Spleen (tissue), 11 donors: ENCODE results near the gene CCDC63. TPM values are rescaled to one million over a fixed set of nuclear protein-coding genes. Genes with fewer than 3 reads are reported as not detected.
A peak's percentile ranks its signal among the peaks of the same experiment; 100 is the strongest.

Source experiments
- DNase-seq: peaks from one replicate; pipeline ENCODE4 v3.0.0-alpha.2; 2020
- H3K27ac ChIP-seq, 8 donors: fragments of 200-600 bp; sonication (generic) in 7 of 8; 1 replicate in 4 of 8; 2 replicates in 4 of 8; pipeline versions ENCODE4 v1.5.0 to v1.8.0; 2016 to 2021; ENCODE audit warnings: inconsistent platforms in 4 of 8, mild to moderate bottlenecking in 4 of 8, moderate library complexity in 1 of 8
- H3K27me3 ChIP-seq, 7 donors: fragments of 200-600 bp; sonication (generic) in 6 of 7; replicated peaks in 1 of 7; 1 replicate in 4 of 7; 2 replicates in 3 of 7; pipeline versions ENCODE4 v1.5.0 to v1.8.0; 2016 to 2021; ENCODE audit warnings: inconsistent platforms in 3 of 7, mild to moderate bottlenecking in 1 of 7
- H3K36me3 ChIP-seq, 6 donors: fragments of 200-600 bp; sonication (generic) in 5 of 6; 1 replicate in 4 of 6; 2 replicates in 2 of 6; pipeline versions ENCODE4 v1.5.0 to v1.8.0; 2016 to 2021; ENCODE audit warnings: inconsistent platforms in 2 of 6
- H3K4me1 ChIP-seq, 6 donors: fragments of 200-600 bp; sonication (generic) in 5 of 6; 1 replicate in 3 of 6; 2 replicates in 3 of 6; pipeline versions ENCODE4 v1.5.0 to v1.8.0; 2016 to 2021; ENCODE audit warnings: inconsistent platforms in 3 of 6
- H3K4me3 ChIP-seq, 8 donors: fragments of 200-600 bp; sonication (generic) in 7 of 8; 1 replicate in 4 of 8; 2 replicates in 4 of 8; pipeline versions ENCODE4 v1.5.0 to v1.8.0; 2016 to 2021; ENCODE audit warnings: inconsistent platforms in 4 of 8, mild to moderate bottlenecking in 4 of 8, moderate library complexity in 2 of 8
- H3K9me3 ChIP-seq, 8 donors: fragments of 200-600 bp; sonication (generic) in 7 of 8; 1 replicate in 4 of 8; 2 replicates in 4 of 8; pipeline versions ENCODE4 v1.5.0 to v1.8.0; 2016 to 2021; ENCODE audit warnings: inconsistent platforms in 4 of 8
- CTCF ChIP-seq, 11 experiments: fragments of 200-600 bp in 7 of 11; fragments of 450-650 bp in 4 of 11; sonication (generic) in 4 of 11; IDR thresholded peaks in 8 of 11; conservative IDR thresholded peaks in 3 of 11; 1 replicate in 7 of 11; 2 replicates in 4 of 11; pipeline versions ENCODE4 v1.4.0 to v1.8.0; 2016 to 2021; ENCODE audit warnings: antibody characterized with exemption in 11 of 11, inconsistent platforms in 4 of 11, mild to moderate bottlenecking in 1 of 11
- POLR2A ChIP-seq, 3 donors: fragments of 450-650 bp; IDR thresholded peaks; one replicate each; pipeline ENCODE4 v1.5.1; 2017; ENCODE audit warnings: antibody characterized with exemption in 3 of 3, mild to moderate bottlenecking in 1 of 3
- POLR2AphosphoS5 ChIP-seq, 3 donors: sonication (generic); formaldehyde crosslinking; IDR thresholded peaks; one replicate each; pipeline ENCODE4 v1.5.1; 2017; ENCODE audit warnings: antibody characterized with exemption in 3 of 3
- WGBS, 5 donors: extraction: QIAGEN DNeasy Blood & Tissue Kit in 3 of 5; methylation state at CpG; one replicate each; pipeline versions ENCODE4 v1.1.5 to v1.1.7; 2013 to 2018; 5-methylcytosine and 5-hydroxymethylcytosine counted together
- intact Hi-C: fragments of 100-400 bp; cut with DNase I; formaldehyde crosslinking; loops from one replicate; pipeline ENCODE4 v1.15.0; 2023; ENCODE audit warnings: low total_unique reads
- polyA plus RNA-seq, 3 donors: library from polyadenylated mRNA; stranded (reverse); fragments of 200-250 nt; gene quantifications; one replicate each; pipeline ENCODE4 v1.2.1, GENCODE V29; 2013
- total RNA-seq, 7 donors: library from RNA; depleted of rRNA in 3 of 7; stranded (reverse); fragments of >200 nt in 3 of 7; fragmentation: NEBNext Ultra II Directional in 4 of 7; extraction: Animal tissue kit (Norgen Biotek cat#: 25700) in 4 of 7; gene quantifications; one replicate each; pipeline versions ENCODE4 v1.1.0 to v1.2.1, GENCODE V29; 2016 to 2021
- donor health status: healthy with polysubstance abuse.
- donor health status: DM: no; HTN: no; CAD: no; lungs with moderate emphysema.
- donor health status: DM: no; HTN: no; CAD: no.
- donor health status: Bipolar disorder and iron deficiency.
- donor health status: healthy.
- donor health status: DM: no; HTN: no; CAD: no.
- donor health status: DM: yes; HTN: yes; CAD: no.

The CCDC63 gene
- total and polyA plus RNA-seq, 10 donors: not detected

GRCh38 chr12:110841007-110841406 is 5.8 kb upstream of the CCDC63 start:
- intact Hi-C loops: no loop called here
- Histone ChIP-seq H3K27ac (no peak overlapping the region), H3K4me3 (no peak overlapping the region), H3K27me3 (peaks cover 0 to 20% (median 0%) of the 10 kb centered on the region in 7 donors), H3K9me3 (no peaks in the 10 kb centered on the region), H3K36me3 (no peaks in the 10 kb centered on the region), H3K4me1 (peaks cover 0 to 6% (median 0%) of the 10 kb centered on the region in 6 donors)
- DNase-seq: no peak
- whole genome bisulfite sequencing, 5 donors: 66 to 83% (median 75%) methylated on average over 6 of the region's 6 CpGs
- no peak for TF ChIP-seq POLR2AphosphoS5 (IDR thresholded peaks at IDR 0.05)
- no peak for TF ChIP-seq POLR2A (IDR thresholded peaks at IDR 0.05)
- TF ChIP-seq CTCF (IDR thresholded peaks at IDR 0.05 in 8 of 11, conservative IDR thresholded peaks at IDR 0.05 in 3 of 11): no peak

GRCh38 chr12:110844131-110844530 is 2.7 kb upstream of the CCDC63 start:
- Histone ChIP-seq H3K27me3 (peaks cover 0 to 46% (median 6%) of the 10 kb centered on the region in 7 donors), H3K9me3 (no peaks in the 10 kb centered on the region), H3K4me1 (peaks cover 0 to 18% (median 11%) of the 10 kb centered on the region in 6 donors), H3K27ac (no peak overlapping the region), H3K4me3 (no peak overlapping the region), H3K36me3 (no peaks in the 10 kb centered on the region)
- DNase-seq: no peak
- 58 to 69% (median 60%) methylated on average over 3 of the region's 3 CpGs for WGBS, 5 donors
- intact Hi-C loops: no loop called here
- no peak for TF ChIP-seq CTCF (IDR thresholded peaks at IDR 0.05 in 8 of 11, conservative IDR thresholded peaks at IDR 0.05 in 3 of 11)
- TF ChIP-seq POLR2A (IDR thresholded peaks at IDR 0.05): no peak
- TF ChIP-seq POLR2AphosphoS5 (IDR thresholded peaks at IDR 0.05): no peak

GRCh38 chr12:110844551-110845338 is 2.0 kb upstream of the CCDC63 start:
- no peak for TF ChIP-seq CTCF (IDR thresholded peaks at IDR 0.05 in 8 of 11, conservative IDR thresholded peaks at IDR 0.05 in 3 of 11)
- no peak for TF ChIP-seq POLR2AphosphoS5 (IDR thresholded peaks at IDR 0.05)
- no peak for TF ChIP-seq POLR2A (IDR thresholded peaks at IDR 0.05)
- Histone ChIP-seq H3K4me3 (no peak overlapping the region), H3K36me3 (no peaks in the 10 kb centered on the region), H3K27me3 (peaks cover 0 to 46% (median 6%) of the 10 kb centered on the region in 7 donors), H3K4me1 (peaks cover 0 to 18% (median 11%) of the 10 kb centered on the region in 6 donors), H3K9me3 (no peaks in the 10 kb centered on the region), H3K27ac (peak overlapping the region in 1 of 8 donors; percentile 28)
- no peak for DNase-seq
- intact Hi-C loops: no loop called here
- 60 to 78% (median 72%) methylated on average over 15 of the region's 15 CpGs for WGBS, 5 donors

GRCh38 chr12:110845339-110845682 is 1.5 kb upstream of the CCDC63 start:
- WGBS, 5 donors: 67 to 89% (median 82%) methylated on average over 4 of the region's 4 CpGs
- H3K4me1 ChIP-seq: peaks cover 0 to 18% (median 11%) of the 10 kb centered on the region in 6 donors
- H3K36me3 ChIP-seq: no peaks in the 10 kb centered on the region
- intact Hi-C loops: no loop called here
- TF ChIP-seq POLR2A (IDR thresholded peaks at IDR 0.05): no peak
- TF ChIP-seq CTCF (IDR thresholded peaks at IDR 0.05 in 8 of 11, conservative IDR thresholded peaks at IDR 0.05 in 3 of 11): no peak
- TF ChIP-seq POLR2AphosphoS5 (IDR thresholded peaks at IDR 0.05): no peak
- H3K9me3 ChIP-seq: no peaks in the 10 kb centered on the region
- DNase-seq: no peak
- no peak overlapping the region for H3K4me3 ChIP-seq
- H3K27ac ChIP-seq: no peak overlapping the region
- peaks cover 0 to 46% (median 6%) of the 10 kb centered on the region in 7 donors for H3K27me3 ChIP-seq
